T47D (cell line): ENCODE results near the gene SLC2A4RG.
"Not testable (repeated sequence)": the region's sequence is repeated elsewhere in the genome, so short reads cannot be mapped to it uniquely, and the experiment has no call there.

Experiments used
- DNase-seq, 2 experiments: peaks; one replicate each; pipeline versions ENCODE4 v3.0.0 to v3.0.0-alpha.2; 2011 to 2012; ENCODE audit warnings: low read depth in 1 of 2, low spot score in 1 of 2
- JUND ChIP-seq: IDR thresholded peaks from 2 replicates; pipeline ENCODE4 v1.6.1; 2012; ENCODE audit warnings: low read depth
- in situ Hi-C: cut with HindIII; loops from 2 replicates; pipeline ENCODE4 v1.10.0; 2016; ENCODE audit warnings: low sequenced_read_pairs, low pct_unique_long_range_greater_than_20kb

SLC2A4RG gene

GRCh38 chr20:63766695-63767426, 27.3 kb downstream of the SLC2A4RG start:
- no peak for TF ChIP-seq JUND
- no peak for DNase-seq
- in situ Hi-C loops: no loop called here

GRCh38 chr20:63767456-63767855, 27.9 kb downstream of the SLC2A4RG start:
- TF ChIP-seq JUND: no peak
- in situ Hi-C loops: no loop called here
- no peak for DNase-seq

- DNase-seq: no peak
- no peak for TF ChIP-seq JUND
- in situ Hi-C loops: no loop called here
Measured at GRCh38 chr20:63767886-63768285, 28.3 kb downstream of the SLC2A4RG start.

- in situ Hi-C loops: no loop called here
- DNase-seq: no peak
- no peak for TF ChIP-seq JUND
Measured at GRCh38 chr20:63768591-63769515, 29.3 kb downstream of the SLC2A4RG start.

GRCh38 chr20:63769891-63770474, 30.4 kb downstream of the SLC2A4RG start:
- no peak for DNase-seq
- no peak for TF ChIP-seq JUND
- in situ Hi-C loops: no loop called here

- no peak for TF ChIP-seq JUND
- DNase-seq: no peak
- in situ Hi-C loops: no loop called here
Measured at GRCh38 chr20:63771046-63771707, 31.6 kb downstream of the SLC2A4RG start.

GRCh38 chr20:63772781-63773518, 33.4 kb downstream of the SLC2A4RG start:
- DNase-seq: no peak
- in situ Hi-C loops: no loop called here
- TF ChIP-seq JUND: no peak

GRCh38 chr20:63773571-63774241, 34.1 kb downstream of the SLC2A4RG start:
- in situ Hi-C loops: no loop called here
- TF ChIP-seq JUND: no peak
- no peak for DNase-seq

- no peak for DNase-seq
- no peak for TF ChIP-seq JUND
- in situ Hi-C loops: no loop called here
Measured at GRCh38 chr20:63774306-63774705, 34.7 kb downstream of the SLC2A4RG start.

GRCh38 chr20:63775096-63775978, 35.8 kb downstream of the SLC2A4RG start:
- no peak for DNase-seq
- in situ Hi-C loops: no loop called here

GRCh38 chr20:63776875-63777274, 37.3 kb downstream of the SLC2A4RG start:
- DNase-seq, in situ Hi-C loops: not testable (repeated sequence)

More at GRCh38 chr20:63775096-63775978, 35.8 kb downstream of the SLC2A4RG start:
- TF ChIP-seq JUND: no peak
